Right ventricle myocardium superior (tissue), 1 donor: ENCODE measurements around the gene RHOG. TPM values are rescaled to one million over a fixed set of nuclear protein-coding genes. Genes with fewer than 3 reads are reported as not detected.
"Not testable (repeated sequence)": the region's sequence is repeated elsewhere in the genome, so short reads cannot be mapped to it uniquely, and the experiment has no call there.

ENCODE experiments used
- ATAC-seq: fragments of 200-7000 bp; cut with Tn5 transposase; one replicate; pipeline ENCODE4 v1.9.1; 2020; ENCODE audit warnings: mild to moderate bottlenecking; ENCODE audit not compliant: poor library complexity
- DNase-seq: peaks from one replicate; pipeline ENCODE4 v3.0.0-alpha.2; 2020
- intact Hi-C: fragments of 100-400 bp; cut with DNase I; formaldehyde crosslinking; loops from one replicate; pipeline ENCODE4 v1.11.2; 2022
- total RNA-seq: library from RNA; stranded (reverse); fragmentation: NEBNext Ultra II Directional; extraction: Animal tissue kit (Norgen Biotek cat#: 25700); gene quantifications from one replicate; pipeline ENCODE4 v1.2.1, GENCODE V29; 2021
- donor health status: DM: no; HTN: yes; CAD: no; lungs with severe emphysema.

RHOG gene
- total RNA-seq, 1 donor from 2014 or later, result 22.3 TPM

DNA sequence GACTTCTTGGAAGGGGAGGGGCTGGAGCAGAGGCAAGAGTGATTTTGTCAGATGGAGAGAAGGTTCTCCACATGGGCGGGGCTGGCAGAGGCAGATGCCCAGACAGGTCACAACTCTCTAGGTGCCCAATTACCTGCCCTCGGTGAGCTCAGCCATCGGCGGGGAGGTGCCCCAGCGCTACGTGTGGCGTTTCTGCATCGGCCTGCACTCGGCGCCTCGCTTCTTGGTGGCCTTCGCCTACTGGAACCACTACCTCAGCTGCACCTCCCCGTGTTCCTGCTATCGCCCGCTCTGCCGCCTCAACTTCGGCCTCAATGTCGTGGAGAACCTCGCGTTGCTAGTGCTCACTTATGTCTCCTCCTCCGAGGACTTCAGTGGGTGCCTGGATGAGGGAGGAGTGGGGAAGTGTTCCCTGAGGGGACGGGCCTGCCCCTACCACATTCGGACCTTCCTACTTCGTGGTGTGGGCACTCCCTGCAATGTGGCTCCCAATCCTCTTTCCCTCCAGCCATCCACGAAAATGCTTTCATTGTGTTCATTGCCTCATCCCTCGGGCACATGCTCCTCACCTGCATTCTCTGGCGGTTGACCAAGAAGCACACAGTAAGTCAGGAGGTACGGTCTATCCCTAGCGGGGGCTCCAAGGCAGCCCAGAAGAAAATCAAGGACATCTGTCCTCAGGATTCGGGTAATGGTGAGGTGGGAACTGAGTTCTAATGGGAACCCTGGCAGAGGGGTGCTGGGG, 16.8 kb downstream of the RHOG start:
- no peak for ATAC-seq
- intact Hi-C loops, result no loop called here
- no peak for DNase-seq

DNA sequence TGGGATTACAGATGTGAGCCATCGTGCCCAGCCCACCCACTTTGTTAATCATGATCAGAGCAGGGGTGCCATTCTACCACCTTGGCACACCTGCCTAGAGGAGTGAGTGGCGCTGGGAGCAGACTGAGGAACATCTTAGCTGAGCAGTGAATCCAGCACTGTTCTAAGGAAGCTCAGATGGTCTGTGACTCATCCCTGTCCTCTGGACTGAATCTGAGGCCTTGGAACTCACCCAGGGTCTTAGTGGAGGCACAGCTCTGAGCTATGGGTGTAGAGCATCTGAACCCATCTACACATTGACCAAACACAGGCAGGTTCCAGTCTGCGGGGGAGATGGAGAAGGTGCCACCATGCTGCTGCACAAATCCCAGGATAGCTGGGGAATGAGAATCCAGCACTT, 17.5 kb downstream of the RHOG start:
- intact Hi-C loops, result no loop called here
- no peak for DNase-seq
- ATAC-seq, result no peak

DNA sequence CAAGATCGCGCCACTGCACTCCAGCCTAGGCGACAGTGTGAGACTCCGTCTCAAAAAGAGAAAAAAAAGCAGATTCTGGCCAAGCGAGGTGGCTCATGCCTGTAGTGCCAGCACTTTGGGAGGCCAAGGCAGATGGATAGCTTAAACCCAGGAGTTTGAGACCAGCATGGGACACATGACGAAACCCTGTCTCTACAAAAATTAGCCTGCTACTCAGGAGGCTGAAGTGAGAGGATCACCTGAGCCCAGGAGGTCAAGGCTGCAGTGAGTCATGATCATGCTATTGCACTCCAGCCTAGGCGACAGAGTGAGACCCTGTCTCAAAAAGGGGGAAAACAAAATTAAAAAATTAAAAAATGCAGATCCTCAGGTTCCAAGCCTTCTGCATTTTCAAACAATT, 18.4 kb downstream of the RHOG start:
- no peak for DNase-seq
- ATAC-seq, result no peak
- intact Hi-C loops, result no loop called here

DNA sequence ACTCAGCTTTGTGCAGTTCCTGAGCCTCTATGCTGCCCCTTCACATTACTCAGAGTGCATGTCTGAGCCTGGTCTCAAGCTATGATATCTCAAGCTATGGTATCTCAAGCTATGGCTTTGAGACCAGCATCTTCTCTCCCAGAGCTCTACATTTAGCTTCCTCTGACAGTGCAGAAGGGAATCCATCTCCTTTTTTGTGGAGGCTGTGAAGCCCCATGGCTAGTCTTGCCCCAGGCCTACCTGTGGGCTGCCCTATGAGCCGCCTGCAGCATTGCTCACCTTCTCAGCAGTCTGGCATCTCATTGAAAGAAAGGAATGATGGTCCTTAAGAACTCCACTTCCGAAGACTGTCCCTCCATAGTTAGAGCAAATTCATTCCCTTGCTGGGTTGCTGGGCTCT, 19.8 kb downstream of the RHOG start:
- ATAC-seq (no peak), DNase-seq (no peak)
- intact Hi-C loops, result no loop called here

GRCh38 chr11:3817181-3817800, 23.5 kb downstream of the RHOG start:
- intact Hi-C loops, result no loop called here
- peak; percentile 24 for ATAC-seq
- DNase-seq, result no peak

DNA sequence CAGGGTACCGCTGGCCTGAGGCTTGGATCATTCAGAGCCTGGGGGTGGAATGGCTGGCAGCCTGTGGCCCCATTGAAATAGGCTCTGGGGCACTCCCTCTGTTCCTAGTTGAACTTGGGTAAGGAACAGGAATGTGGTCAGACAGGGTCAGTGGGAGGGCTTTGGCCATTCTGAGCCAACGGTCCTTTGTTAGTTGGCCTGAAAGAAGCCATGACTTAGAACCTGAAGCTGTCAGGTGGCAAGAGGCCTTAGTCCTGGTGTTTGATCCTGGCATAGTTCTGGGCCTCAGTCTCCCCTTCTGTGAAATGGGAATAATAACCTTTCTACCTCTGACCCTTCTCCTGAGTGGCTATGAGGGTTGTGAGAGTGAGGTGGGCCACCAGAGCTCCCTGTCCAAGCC, 24.1 kb downstream of the RHOG start:
- intact Hi-C loops, result no loop called here
- no peak for ATAC-seq
- no peak for DNase-seq

GRCh38 chr11:3815845-3816244, 24.9 kb downstream of the RHOG start:
- intact Hi-C loops, result no loop called here
- ATAC-seq (peak; percentile 65), DNase-seq (no peak)

- intact Hi-C loops, DNase-seq, ATAC-seq: not testable (repeated sequence)
Observed at GRCh38 chr11:3814832-3815231, 25.9 kb downstream of the RHOG start.

DNA sequence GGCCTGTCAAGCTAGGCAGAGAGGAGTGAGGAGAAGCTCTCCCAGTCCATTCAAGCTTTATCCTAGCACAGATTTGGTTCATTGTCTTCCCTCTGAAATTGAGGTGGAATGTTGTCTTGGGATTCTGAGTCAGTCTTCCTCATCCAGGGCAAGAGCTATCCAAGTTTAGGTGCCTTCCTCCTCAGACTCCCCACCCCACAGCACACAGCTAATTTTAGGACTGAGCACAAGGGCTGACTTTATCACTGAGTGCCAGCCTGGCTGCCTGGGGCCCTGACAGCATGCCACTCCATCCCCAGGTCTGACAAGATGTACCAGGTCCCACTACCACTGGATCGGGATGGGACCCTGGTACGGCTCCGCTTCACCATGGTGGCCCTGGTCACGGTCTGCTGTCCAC, 29.8 kb downstream of the RHOG start:
- no peak for DNase-seq
- intact Hi-C loops, result no loop called here
- ATAC-seq, result peak; percentile 66

DNA sequence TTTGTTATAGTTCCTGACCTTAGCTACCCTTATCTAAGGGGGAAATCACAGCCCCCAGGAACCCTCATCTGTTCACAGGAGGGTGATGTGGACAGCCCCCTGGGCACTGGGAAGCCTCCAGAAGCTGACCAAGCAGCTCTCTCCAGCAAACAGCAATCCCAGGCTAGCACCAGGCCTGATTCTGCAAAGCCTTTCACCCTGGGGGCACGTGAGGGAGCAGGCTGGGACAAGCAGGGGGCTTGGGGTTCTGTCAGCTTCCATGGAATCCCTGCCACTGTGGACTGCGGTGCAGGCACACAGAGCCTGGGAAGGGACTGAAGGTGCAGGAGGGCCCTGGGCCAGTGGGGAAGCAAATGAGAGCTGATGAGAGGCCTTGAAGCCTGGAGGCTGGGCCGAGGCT, 30.3 kb downstream of the RHOG start:
- intact Hi-C loops, result no loop called here
- no peak for ATAC-seq
- DNase-seq, result no peak

DNA sequence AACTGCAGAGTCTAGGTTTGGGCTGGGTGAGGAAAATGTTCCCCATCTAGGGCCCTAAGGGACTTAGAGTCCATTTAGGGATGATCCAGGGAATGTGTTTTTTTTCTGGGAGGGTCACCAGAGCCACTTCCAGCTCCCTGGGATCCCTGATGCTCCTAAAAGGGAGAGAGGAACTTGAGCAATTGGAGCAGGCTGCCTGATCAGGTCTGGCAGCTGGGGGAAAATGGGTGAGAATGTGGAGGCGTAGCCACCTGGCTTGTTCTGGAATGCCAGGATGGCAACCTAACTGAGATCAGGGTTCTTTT, 31.2 kb downstream of the RHOG start:
- intact Hi-C loops, result no loop called here
- no peak for ATAC-seq
- DNase-seq, result no peak

GRCh38 chr11:3808861-3809623, 31.7 kb downstream of the RHOG start:
- intact Hi-C loops, result no loop called here

GRCh38 chr11:3807909-3808860, 32.6 kb downstream of the RHOG start, which contains the start of gene PGAP2:
TSS of gene PGAP2 (plus strand) at chr11:3808560. CDS start at chr11:3811260, 2,700 bp downstream.
- DNase-seq (peak; percentile 84), ATAC-seq (peak; percentile 84)
- intact Hi-C loops, result no loop called here

More at GRCh38 chr11:3808861-3809623, 31.7 kb downstream of the RHOG start:
- ATAC-seq, result peak; percentile 66
- no peak for DNase-seq

DNA sequence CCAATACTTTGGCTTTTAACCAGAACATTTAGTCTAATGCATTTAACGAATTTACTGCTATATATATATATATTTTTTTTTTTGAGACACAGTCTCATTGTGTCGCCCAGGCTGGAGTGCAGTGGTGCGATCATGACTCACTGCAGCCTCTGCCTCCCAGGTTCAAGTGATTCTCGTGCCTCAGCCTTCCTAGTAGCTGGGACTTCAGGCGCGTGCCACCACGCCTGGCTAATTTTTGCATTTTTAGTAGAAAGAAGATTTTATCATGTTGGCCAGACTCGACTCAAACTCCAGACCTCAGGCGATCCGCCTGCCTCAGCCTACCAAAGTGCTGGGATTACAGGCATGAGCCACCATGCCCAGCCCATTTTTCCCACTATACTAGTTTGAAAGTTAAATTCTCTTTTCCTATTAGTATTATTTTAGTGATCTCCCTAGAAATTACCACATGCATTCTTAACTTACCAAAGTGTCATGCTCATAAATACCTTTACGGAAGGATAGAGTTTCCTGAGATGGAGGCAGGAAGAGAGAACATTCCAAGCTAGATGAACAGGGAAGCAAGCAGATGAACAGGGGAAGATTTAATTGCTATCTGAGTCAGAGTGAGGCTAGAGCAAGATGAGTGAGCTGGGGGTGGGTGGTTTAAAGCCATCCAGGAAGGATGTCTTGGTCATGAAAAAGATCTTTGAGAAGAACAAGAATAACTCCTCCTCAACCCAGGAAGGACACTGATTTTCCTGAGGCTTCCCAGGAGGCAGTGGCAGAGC, 36.8 kb downstream of the RHOG start:
- intact Hi-C loops, result no loop called here
- no peak for ATAC-seq
- DNase-seq, result no peak

DNA sequence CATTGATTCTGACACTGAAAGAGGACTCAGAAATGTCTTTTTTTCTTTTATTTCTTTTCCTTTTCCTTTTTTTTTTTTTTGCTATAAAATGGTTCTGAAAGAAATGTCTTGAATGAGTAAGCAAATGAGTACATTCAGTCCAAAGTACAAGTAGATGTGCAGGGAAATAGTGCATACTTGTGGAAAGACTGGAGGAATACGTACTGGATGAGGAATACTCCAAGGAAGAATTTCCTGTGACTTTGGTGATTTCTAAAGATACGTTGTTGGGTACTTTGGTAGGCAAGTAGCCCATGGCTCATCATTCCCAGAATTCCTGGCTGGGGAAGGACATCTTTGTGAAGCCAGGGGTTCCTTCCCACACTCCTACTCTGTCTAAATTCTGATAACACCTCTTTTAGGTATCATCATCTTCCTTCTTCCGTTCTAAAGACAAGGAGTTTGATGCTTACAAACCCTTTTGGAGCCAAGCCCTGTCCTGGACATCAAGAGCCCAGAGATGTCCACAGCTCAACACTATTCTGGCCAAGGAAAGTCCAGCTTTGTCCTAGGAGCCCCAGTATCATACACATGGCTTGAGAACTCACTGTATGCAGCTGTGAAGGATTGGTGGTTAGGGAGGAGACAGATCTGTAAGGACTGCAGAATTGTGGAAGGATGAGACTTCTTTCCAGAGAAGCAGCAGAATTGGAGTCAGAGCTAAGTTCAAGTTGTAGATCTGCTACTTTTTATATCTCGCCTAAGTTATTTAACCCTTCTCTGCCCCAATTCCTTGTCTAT, 38.6 kb downstream of the RHOG start:
- intact Hi-C loops, result no loop called here

DNA sequence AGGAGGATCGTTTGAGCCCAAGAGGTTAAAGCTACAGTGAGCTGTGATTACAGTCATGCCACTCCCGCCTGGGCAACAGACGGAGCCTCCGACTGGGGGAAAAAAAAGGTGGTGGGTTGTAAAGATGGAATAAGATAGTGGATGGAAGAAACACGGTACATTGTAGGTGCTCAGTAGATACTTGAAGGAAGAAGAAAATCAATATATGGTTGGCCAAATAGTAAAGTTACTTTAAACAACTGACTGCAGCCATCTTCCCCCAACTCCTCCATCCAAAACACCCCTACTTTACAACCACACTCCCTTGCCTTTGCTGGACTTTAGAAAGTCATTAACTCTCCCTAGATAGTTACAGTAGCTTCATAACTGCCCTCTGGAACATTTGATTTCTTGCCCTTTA, 40.9 kb downstream of the RHOG start:
- intact Hi-C loops, result no loop called here

More for the DNA sequence above, 38.6 kb downstream of the RHOG start:
- no peak for ATAC-seq
- DNase-seq, result no peak

DNA sequence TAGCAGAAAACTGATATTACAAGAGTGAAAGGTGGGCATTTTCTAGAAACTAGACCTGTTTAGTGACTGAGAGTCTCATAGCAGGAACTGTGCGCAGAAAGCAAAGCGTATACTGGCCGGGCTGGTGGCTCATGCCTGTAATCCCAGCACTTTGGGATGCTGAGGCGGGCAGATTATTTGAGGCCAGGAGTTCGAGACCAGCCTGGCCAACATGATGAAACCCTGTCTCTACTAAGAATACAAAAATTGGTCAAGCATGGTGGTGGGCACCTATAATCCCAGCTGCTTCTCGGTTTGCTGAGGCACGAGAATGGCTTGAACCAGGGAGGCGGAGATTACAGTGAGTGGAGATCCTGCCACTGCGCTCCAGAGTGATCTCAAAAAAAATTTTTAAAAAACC, 41.6 kb downstream of the RHOG start:
- intact Hi-C loops, result no loop called here
- no peak for DNase-seq
- ATAC-seq, result no peak

More for the DNA sequence above, 40.9 kb downstream of the RHOG start:
- no peak for DNase-seq
- no peak for ATAC-seq
